Measurements from ENCODE around the gene ALCAM. TPM values are rescaled to one million over a fixed set of nuclear protein-coding genes. Genes with fewer than 3 reads are reported as not detected.

The ALCAM gene
- total RNA-seq, 1 experiment from 2014 or later: 0.41 TPM

DNA sequence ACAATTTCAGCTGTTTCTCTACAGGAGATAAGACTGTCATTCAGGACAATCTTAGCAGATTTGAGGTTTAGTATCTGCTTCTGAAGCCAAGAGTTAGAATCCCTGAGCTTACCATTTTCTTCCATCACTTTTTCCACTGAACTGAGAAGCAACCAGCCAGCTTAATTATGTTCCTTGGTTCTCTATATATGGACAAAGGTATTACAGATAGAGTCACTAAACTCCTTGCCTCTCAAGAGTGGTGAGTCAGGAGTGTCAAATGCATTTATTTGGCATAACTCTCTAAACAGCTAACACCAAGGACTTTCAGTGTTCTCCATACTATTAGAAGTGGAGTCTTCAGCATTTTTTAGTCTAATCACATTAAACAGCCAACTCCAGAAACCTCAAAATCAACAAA is 239.3 kb downstream of the ALCAM start:
- H3K4me1 ChIP-seq: no peaks in the 10 kb centered on the region
- no peaks in the 10 kb centered on the region for H3K9me3 Mint-ChIP-seq (ENCODE audit: unreplicated experiment)
- no peak overlapping the region for H3K4me3 ChIP-seq (ENCODE audit: low read depth, low read length)
- TF ChIP-seq, protein P1, sequence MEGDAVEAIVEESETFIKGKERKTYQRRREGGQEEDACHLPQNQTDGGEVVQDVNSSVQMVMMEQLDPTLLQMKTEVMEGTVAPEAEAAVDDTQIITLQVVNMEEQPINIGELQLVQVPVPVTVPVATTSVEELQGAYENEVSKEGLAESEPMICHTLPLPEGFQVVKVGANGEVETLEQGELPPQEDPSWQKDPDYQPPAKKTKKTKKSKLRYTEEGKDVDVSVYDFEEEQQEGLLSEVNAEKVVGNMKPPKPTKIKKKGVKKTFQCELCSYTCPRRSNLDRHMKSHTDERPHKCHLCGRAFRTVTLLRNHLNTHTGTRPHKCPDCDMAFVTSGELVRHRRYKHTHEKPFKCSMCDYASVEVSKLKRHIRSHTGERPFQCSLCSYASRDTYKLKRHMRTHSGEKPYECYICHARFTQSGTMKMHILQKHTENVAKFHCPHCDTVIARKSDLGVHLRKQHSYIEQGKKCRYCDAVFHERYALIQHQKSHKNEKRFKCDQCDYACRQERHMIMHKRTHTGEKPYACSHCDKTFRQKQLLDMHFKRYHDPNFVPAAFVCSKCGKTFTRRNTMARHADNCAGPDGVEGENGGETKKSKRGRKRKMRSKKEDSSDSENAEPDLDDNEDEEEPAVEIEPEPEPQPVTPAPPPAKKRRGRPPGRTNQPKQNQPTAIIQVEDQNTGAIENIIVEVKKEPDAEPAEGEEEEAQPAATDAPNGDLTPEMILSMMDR (IDR thresholded peaks at IDR 0.05; ENCODE audit: insufficient read depth in 1 of 2, low read depth in 1 of 2, low read length in 1 of 2, severe bottlenecking in 1 of 2, unreplicated experiment in 1 of 2): no peak
- no peaks in the 10 kb centered on the region for H3K36me3 ChIP-seq (ENCODE audit: control insufficient read depth, insufficient read depth, low read length)
- H3K36me3 Mint-ChIP-seq (ENCODE audit: insufficient read depth, unreplicated experiment): no peaks in the 10 kb centered on the region
- no peak overlapping the region for H3K4me3 Mint-ChIP-seq (ENCODE audit: unreplicated experiment)
- no peaks in the 10 kb centered on the region for H3K27me3 Mint-ChIP-seq (ENCODE audit: insufficient read depth, unreplicated experiment)
- H3K27me3 ChIP-seq (replicated peaks; ENCODE audit: control insufficient read depth, insufficient read depth, low read length): no peaks in the 10 kb centered on the region
- intact Hi-C loops (cut with micrococcal nuclease; ENCODE audit: unreplicated experiment): no loop called here
- ChIA-PET POLR2A (no interaction called here), CTCF (no interaction called here)
- H3K27ac Mint-ChIP-seq (ENCODE audit: unreplicated experiment): no peak overlapping the region
- H3K4me1 Mint-ChIP-seq (ENCODE audit: low read depth, unreplicated experiment): no peaks in the 10 kb centered on the region
- BruUV-seq (replicated peaks): no TSS peak
- no peaks in the 10 kb centered on the region for H3K9me3 ChIP-seq
- DNase-seq: no peak

DNA sequence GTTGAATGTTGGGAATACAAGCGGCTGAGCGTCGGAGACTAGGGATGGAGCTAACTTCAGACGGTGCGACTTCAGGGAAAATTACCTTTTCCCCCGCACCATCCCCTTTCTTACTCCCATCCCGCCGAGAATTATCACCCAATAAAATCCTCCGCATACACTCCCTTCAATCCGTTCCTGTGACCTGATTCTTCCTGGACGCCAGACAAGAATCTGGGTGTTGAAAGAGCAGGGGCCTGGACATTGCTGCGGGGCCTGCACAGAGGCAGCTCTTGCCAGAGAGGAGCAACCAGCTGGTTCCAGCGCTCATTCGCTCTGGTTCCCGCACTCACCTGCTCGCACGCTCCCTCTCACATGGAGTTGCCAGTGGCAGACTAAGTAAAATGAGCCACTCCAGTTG is 241.9 kb downstream of the ALCAM start:
- ChIA-PET CTCF (no interaction called here), POLR2A (no interaction called here)
- H3K27ac Mint-ChIP-seq (ENCODE audit: unreplicated experiment): no peak overlapping the region
- no peak overlapping the region for H3K4me3 Mint-ChIP-seq (ENCODE audit: unreplicated experiment)
- no peaks in the 10 kb centered on the region for H3K27me3 Mint-ChIP-seq (ENCODE audit: insufficient read depth, unreplicated experiment)
- no peak overlapping the region for H3K4me3 ChIP-seq (ENCODE audit: low read depth, low read length)
- H3K4me1 ChIP-seq: peaks cover 8% of the 10 kb centered on the region
- intact Hi-C loops (cut with micrococcal nuclease; ENCODE audit: unreplicated experiment): no loop called here
- H3K9me3 Mint-ChIP-seq (ENCODE audit: unreplicated experiment): no peaks in the 10 kb centered on the region
- DNase-seq: no peak
- TF ChIP-seq, protein P1 (IDR thresholded peaks at IDR 0.05; ENCODE audit: insufficient read depth in 1 of 2, low read depth in 1 of 2, low read length in 1 of 2, severe bottlenecking in 1 of 2, unreplicated experiment in 1 of 2): no peak
- H3K27me3 ChIP-seq (replicated peaks; ENCODE audit: control insufficient read depth, insufficient read depth, low read length): no peaks in the 10 kb centered on the region
- H3K4me1 Mint-ChIP-seq (ENCODE audit: low read depth, unreplicated experiment): no peaks in the 10 kb centered on the region
- H3K9me3 ChIP-seq: no peaks in the 10 kb centered on the region
- no TSS peak for BruUV-seq (replicated peaks)
- H3K36me3 Mint-ChIP-seq (ENCODE audit: insufficient read depth, unreplicated experiment): no peaks in the 10 kb centered on the region
- no peaks in the 10 kb centered on the region for H3K36me3 ChIP-seq (ENCODE audit: control insufficient read depth, insufficient read depth, low read length)

DNA sequence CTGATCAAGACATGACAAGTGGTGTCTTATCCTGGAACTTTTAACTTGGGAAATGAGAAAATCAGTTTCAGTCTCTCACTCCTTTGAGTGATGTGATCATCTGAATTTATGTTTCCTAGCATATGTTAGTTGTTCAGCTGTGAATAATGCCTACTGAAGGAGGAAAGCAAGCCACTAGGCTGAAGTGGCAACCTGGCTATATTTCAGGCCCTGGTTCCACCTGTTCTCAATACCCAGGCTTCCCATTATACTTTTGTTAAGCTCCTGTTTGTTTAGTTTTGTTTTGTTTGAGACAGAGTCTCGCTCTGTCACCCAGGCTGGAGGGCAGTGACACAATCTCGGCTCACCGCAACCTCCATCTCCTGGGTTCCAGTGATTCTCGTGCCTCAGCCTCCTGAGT is 243.8 kb downstream of the ALCAM start:
- Histone ChIP-seq H3K36me3 (ENCODE audit: control insufficient read depth, insufficient read depth, low read length) (no peaks in the 10 kb centered on the region), H3K4me1 (peaks cover 14% of the 10 kb centered on the region), H3K9me3 (no peaks in the 10 kb centered on the region), H3K27me3 (replicated peaks; ENCODE audit: control insufficient read depth, insufficient read depth, low read length) (no peaks in the 10 kb centered on the region), H3K4me3 (ENCODE audit: low read depth, low read length) (no peak overlapping the region)
- H3K27me3 Mint-ChIP-seq (ENCODE audit: insufficient read depth, unreplicated experiment): no peaks in the 10 kb centered on the region
- H3K4me3 Mint-ChIP-seq (ENCODE audit: unreplicated experiment): no peak overlapping the region
- no peaks in the 10 kb centered on the region for H3K36me3 Mint-ChIP-seq (ENCODE audit: insufficient read depth, unreplicated experiment)
- peaks cover 5% of the 10 kb centered on the region for H3K4me1 Mint-ChIP-seq (ENCODE audit: low read depth, unreplicated experiment)
- H3K27ac Mint-ChIP-seq (ENCODE audit: unreplicated experiment): no peak overlapping the region
- no TSS peak for BruUV-seq (replicated peaks)
- TF ChIP-seq, protein P1 (IDR thresholded peaks at IDR 0.05; ENCODE audit: insufficient read depth in 1 of 2, low read depth in 1 of 2, low read length in 1 of 2, severe bottlenecking in 1 of 2, unreplicated experiment in 1 of 2): no peak
- CTCF ChIA-PET: no interaction called here
- intact Hi-C loops (cut with micrococcal nuclease; ENCODE audit: unreplicated experiment): no loop called here
- DNase-seq: no peak
- no peaks in the 10 kb centered on the region for H3K9me3 Mint-ChIP-seq (ENCODE audit: unreplicated experiment)
- POLR2A ChIA-PET: no interaction called here
